Left hindlimb (tissue), 1 donor: ENCODE measurements around the gene OPCML.

Experiments used
- DNase-seq: peaks from one replicate; pipeline ENCODE4 v3.0.0-alpha.2; 2018

The OPCML gene

DNA sequence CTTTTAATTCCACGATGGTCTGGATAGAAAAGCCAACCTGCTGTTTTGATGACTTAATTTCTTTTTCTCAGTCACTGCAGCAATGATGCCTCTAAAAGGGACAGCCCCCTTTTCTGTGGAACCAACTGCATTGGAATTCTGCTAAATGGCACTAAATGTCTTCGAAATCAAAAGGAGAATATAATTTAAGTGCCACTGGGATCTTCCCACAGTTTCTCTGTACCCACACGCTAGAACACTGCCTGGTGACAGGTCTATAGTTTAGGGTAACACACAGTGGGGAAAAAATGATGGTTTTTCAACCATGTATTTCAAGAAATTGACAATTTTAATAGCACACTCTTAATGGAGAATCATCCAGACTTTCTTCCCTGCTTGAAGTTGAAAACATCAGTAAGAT is 182.3 kb downstream of the OPCML start:
- DNase-seq: no peak

DNA sequence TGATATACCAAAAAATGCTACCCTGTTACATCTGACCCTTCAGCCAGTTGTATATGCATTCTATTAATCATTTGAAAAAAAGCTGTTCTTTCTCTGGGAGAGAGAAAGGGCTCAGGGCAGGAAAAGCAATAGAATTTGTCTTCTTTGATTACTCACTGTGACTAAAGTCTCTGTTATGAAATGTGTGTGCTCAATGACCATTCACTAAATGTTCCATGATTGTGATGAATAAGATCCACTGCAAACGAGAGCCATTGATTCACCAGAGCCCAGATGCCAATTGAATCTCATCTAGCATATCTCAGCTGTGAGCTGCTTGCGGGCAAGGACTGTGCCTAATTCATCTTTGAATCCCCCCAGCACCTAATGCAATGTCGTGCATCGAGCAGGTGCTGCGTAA is 184.3 kb downstream of the OPCML start:
- no peak for DNase-seq

DNA sequence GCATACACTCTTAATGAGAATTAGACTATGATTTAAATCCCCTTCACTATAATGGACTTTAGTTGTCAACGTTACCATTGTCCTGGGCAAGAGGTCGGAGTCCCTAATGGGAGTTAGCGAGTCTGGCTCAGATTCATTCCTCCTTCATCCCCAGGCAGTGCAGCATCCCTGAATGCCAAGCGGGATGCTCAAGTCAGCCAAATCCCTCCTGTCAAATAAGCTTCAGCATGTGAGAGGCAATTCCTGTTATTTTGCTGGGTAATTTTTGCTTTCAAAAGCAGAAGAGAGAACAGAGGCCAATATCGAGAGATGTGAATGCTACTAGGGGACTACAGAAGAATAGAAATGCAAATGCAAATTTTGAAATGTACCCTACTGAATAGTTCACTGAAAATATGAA is 186.2 kb downstream of the OPCML start:
- no peak for DNase-seq

DNA sequence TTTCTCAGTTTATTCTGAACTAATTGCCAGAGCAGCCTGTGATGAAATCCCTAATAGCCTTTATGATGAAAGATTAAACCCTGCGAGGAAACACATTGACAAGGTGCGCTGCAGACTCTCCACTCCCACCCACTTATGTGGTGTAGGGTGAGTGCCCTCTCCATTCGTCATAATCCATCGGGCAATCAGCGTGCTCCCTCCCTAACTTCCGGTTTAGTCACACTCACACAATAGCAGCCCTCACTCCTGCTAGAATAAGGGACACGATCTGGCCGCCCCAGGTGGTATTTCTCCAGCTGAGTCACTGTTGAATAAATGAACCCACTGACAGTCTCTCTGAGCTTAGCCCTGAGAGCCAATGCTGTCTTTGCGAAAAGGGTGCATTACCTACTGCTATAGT is 188.3 kb downstream of the OPCML start:
- no peak for DNase-seq

DNA sequence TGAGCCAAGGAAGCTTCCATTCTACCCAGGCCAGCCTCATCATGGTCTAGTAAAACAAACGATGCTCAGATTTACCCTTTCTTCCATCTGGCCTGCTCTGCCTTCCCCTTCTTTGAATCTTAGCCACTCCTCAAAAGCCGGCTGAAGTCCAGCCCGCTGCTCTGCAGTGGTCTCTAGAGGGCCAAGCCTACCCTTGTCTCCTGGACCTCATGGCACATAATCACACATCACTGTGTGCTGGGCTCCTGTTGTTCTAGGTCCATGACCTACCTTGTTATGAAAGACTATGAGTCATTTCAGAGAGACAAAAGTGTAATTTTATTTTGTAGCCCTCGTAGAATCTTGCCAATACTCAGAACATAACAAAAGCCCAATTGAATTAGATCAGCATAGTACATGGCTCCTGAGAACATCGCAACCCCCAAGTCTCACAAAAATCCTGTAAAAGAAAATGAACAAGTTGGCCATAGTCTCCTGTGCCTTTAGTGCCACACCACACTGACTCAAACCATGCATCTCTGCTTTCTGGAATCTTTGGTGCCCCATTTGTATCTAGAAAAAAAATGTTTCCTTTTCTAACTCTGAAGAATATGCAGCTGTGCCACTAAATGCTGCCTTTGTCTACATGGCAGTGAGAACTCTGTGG is 192.7 kb downstream of the OPCML start:
- no peak for DNase-seq

DNA sequence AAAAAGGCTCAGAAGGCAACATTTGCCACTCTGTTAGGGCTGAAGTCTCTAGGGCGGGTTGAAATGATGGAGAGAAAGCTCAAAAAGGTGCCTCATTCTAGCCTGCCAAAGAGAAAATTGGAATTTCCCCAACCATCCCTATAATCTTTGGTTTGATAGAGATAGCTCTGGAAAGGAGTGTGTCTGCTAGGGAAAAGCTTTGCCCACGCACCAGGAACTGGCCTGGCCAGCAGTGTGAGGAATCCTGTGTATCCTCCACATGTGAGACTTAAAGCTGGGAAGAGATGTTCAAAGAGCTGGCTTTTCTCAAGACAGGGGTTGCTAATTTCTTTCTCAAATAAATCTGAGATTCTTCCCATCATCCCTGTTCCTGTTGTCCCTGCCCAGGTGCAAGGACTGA is 193.7 kb downstream of the OPCML start:
- no peak for DNase-seq

DNA sequence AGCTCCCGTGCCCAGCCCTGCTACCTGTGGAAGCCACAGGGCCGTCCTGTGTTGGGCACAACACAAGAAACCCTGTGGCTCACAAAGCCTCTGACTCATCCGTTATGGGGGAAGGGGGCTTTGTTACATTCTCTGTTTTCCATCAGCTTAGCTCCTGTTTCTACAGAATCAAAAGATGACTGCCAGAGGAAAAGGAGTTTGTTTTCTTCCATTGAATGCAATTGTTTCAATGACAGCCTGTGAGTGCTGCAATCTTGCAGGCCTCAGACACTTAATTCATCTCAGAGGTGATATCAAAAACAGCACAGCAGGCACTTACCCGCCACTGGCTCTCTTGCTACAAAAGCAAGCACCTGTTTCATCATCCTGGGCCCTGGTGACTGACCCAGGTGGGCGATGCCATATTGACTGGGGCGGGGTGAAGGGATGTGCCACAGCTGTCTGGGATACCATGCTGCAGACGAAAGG is 194.3 kb downstream of the OPCML start:
- no peak for DNase-seq

DNA sequence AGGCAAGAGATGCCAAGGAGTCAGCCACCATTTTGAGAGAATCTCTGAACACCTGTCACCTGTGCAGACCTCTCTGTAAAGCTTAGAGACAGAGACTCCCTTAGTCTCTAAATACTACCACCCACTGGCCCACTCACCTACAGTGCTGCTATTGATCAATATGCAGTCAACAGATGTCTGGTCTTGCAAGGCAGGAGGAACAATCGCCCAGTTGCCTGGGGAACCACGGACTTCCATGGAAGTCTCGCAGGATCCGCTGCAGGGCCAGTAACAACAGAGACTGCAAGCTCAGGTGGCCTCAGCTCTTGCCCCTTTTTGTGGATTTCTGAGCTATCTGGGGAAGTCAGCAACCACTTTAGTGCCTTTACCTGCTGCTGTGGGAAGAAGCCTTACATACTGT is 195.1 kb downstream of the OPCML start:
- no peak for DNase-seq

DNA sequence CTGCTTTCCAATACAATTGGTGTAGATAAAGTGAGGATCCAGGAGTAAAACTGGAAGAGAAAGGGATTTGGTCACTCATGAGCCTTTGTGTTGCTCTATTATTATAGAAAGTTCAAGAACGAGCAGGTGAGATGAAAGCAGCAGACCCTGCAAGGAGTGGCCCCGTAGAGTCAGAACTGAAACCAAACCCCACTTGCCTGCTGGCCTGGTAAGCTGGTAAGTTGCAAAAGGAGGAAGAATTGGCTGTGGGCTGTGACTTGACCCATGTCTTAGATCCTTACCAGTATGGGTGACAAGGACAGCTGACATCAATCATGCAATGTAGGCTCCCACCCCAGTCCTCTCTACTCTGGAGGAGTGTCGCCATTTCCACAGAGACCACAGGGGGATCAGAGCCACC is 201.3 kb downstream of the OPCML start:
- no peak for DNase-seq

DNA sequence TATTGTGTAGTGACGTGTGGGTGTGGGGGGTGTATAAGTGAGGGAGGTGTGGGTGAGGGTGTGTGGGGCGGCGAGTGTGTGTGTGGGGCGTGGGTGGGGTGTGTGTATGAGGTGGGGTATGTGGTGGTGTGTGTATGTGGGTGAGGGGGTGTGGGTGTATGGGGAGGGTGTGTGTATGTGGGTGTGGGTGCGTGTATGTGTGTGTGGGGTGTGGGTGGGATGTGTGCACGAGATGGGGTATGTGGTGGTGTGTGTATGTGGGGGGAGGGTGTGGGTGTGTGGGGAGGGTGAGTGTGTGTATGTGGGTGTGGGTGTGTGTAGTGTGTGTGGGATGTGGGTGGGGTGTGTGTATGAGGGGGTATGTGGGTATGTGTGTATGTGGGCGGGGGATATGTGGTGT is 205.5 kb downstream of the OPCML start:
- no peak for DNase-seq

DNA sequence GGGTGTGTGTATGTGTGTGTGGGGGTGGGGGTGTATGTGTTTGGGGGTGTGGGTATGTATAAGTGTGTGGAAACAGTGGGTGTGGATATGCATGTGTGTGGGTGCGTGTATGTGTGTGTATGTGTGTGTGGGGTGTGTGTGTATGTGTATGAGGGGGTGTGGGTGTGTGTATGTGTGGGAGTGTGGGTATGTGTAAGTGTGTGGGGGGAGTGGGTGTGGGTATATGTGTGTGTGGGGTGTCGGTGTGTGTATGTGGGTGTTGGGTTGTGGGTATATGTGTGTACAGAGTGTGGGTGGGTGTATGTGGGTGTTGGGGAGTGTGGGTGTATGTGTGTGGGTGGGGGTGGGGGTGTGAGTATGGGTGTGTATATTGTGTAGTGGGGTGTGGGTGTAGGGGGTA is 206.0 kb downstream of the OPCML start:
- DNase-seq: no peak

DNA sequence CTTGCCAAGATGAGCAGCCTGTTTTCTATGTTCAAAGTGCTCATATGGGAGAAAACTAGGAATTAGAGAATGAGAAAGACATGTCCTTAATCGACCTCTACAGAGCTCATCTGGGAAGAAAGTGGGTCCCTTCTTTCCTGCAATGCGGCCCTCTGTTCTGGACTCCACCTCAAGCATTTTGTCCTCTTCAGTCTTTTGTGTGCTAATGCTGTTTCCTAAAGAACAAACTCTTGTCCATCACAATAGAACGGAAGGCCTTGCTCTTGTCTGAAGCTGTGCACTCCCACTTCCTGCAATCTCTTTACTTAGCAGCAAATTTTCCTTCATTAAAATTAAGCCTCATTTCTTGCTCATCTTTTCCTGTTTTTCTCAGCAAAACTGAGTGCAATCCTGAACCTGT is 206.6 kb downstream of the OPCML start:
- no peak for DNase-seq

DNA sequence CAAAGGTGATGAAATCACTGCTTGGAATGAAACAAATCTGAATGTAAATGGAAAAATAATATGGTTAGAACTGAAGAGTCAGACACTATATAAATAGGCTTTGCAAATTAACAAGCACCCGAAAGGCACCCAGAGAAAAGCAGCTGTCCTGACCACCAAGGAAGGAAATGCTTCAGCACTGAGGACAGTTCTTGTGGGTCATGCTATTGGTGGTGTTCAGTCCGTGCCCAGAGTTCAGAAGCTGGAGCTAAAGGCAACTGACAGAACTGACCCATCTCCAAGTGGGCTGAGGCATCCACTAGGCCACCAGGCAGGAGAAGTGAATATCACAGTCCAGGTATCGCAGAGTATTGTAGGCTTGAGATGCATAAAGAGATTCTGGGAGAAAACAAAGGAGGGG is 208.9 kb downstream of the OPCML start:
- DNase-seq: no peak

DNA sequence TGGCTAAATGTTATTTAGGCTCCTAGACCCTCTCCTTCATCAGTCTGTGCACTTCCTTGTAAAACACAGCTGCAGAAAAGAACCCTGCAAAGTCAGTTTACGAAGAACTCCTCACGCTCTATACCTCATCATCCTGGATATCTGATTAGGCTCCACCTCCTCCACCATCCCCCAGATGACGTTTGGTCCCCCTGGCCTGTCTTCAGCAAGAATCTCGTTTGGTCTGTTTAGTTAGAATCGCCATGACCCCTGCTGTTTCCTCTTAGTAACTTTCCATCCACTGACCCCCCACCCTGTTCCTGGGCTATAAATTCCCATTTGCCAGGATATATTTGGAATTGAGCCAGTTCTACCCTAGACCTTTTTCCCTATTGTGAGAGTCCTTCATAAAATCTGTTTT is 214.1 kb downstream of the OPCML start:
- DNase-seq: no peak

DNA sequence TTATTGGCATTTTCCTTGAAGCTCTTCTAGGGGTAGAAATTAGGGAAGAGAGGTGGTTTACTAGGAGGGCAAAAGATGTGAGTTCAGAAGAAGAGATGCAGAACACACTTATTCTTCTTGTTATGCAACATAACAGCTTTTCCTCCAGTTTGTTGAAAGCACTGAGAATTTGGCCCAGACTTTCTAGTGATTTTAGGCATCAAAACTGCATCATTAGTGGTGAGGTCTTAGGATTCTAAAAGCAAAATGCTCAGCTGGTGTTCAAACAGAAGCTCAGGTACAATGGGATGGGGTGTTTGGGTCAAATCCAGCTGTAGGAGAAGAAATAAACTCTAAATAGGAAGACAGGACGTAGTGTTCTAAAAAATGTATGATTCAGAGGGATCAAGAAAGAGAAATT is 221.1 kb downstream of the OPCML start:
- DNase-seq: no peak

DNA sequence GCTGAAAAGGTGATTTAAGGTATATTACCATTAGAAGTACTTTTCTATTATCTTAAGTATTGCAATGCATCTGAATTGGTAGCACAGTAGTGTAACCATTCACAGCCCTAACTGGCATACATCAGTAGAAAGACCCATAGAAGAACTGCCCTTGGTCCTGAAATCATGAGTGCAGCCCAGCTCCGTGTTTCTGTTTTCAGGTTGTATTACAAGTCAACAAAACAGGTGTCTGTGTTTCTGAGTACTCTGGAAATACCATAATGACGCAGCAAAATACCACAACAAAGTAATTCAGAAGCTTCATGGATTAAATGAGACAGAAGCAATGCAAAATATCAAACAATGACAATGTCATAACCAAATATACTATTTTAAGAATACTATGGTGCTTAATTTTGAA is 226.3 kb downstream of the OPCML start:
- no peak for DNase-seq

DNA sequence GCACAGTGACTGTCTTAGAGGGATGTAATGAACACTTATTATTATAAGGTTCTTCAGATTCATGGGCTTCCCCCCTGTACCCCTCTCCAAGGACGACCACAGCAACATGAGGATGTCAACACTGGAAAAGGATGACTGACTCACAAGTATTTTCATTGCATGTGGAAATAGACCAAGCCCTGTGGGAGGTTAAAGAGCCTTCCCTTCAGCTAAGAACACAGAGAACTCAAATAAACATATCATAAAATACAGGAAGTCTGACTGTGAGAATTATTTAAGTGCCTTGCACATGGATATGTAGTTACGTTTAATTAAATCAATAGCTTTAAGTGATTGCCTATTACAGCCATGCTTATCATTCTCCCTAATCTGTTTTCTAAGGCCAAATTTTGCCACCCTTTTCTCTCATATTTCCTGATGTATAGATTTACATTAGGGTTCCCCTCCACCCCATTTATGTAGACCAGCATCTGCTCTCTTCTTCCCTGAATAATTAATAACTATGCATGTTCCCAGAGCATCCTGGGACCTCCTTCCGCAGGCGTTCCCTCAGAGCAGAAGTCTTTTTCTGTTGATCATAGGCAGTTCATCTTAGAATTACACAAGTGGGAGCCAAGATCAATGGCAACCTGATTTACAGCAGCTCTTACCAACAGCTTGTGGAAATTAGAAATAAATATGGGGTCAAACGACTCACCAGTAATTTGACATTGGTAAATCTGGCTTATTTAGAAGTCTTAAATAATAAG is 226.9 kb downstream of the OPCML start:
- no peak for DNase-seq

DNA sequence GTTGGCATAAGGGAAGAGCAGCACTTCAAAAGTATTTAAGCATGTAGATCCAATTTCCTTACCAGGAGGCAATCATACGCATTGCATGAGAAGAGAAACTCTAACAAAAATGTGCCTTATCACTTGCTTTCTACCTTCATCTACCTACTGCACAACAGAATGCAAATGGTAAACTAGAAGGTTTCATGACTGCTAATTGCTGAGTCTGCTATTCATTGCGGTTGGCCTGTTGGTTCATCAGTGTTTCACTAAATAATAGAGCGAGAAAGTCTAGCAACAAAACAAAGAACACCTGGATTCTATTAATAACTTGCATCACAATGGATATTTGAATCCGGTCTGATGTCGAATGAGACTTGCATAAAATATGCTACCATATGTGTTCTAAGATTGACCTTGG is 229.0 kb downstream of the OPCML start:
- DNase-seq: no peak

DNA sequence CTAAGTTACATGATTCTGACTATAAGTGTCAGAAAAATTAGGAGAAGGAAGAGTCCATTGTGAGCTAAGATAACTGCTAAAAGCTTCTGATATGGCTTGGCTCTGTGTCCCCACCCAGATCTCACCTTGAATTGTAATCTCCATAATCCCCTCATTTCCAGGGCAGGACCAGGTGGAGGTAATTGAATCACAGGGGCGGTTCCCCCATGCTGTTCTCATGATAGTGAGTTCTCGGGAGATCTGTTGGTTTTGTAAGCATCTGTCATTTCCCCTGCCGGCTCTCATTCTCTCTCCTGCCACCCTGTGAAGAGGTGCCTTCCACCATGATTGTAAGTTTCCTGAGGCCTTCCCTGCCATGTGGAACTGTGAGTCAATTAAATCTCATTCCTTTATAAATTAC is 230.2 kb downstream of the OPCML start:
- DNase-seq: no peak

DNA sequence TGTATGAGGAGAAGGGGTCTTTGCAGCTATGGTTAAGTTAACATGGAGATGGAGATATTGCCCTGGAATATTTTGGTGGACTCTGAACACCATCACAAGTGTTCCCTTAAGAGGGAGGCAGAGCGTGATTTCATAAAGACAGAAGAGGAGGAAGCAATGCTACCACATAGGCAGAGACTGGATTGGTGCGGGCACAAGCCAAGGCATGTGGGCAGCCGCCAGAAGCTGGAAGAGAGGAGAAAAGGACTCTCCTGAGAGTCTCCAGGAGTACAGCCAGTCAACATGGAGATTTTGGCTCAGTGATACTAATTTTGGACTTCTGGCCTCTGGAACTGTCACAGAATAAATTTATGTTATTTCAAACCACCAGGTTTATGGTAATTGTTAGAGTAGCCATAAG is 231.6 kb downstream of the OPCML start:
- no peak for DNase-seq

DNA sequence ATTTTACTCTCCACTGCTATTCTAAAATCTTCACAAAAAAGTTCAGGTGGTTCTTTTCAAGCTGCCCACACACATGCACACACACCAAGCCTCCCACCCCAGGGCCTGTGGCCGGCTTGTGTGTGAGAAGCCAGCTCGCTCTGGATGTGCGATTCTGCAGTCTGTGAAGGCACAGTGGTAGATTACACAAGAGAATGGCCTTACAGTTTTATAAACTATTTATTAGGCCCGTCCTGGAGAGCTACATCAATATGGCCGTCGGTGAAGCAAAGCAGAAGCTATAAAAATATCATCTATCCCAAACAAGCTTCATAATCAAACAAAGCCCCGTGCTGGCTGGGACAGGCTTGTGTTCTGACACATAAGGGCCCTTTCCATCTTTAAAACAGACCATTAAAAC is 240.5 kb downstream of the OPCML start:
- DNase-seq: no peak

DNA sequence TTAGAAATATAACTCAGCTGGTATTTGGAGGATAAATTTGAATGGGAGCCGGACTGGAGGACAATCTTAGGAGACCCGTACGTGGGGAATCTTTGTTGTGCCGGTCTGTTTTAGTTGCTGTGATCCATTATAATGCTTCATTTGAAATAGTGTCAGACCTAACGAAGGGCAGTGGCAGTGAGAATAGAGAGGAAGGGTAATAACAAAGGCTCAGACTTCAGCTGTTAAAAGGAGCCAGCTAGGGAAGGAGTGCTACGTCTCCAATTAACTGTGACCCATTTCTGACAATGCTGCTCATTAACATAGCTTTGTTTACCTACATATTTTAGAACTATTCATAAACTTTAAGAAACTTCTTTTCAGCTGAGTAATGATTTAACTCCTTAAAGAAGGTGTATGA is 246.9 kb downstream of the OPCML start:
- no peak for DNase-seq

DNA sequence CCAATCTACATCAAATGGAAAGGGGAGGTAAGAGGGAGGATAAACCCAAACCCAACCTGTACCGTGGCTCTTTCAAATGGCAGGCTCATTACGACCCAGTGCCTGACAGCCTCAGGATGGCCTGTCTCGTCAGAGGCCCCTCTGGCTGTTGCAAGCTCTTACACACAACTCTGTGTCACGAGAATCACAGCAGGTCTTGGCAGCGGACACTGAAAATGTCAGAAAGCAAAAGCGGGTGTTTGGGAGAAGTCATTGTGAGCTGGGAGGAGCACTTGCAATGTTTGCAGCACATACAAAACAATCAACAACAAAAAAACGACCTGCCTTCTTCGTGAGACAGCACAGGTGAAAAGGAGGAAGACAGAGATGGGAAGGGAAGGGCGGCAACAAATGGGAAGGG is 248.1 kb downstream of the OPCML start:
- no peak for DNase-seq

DNA sequence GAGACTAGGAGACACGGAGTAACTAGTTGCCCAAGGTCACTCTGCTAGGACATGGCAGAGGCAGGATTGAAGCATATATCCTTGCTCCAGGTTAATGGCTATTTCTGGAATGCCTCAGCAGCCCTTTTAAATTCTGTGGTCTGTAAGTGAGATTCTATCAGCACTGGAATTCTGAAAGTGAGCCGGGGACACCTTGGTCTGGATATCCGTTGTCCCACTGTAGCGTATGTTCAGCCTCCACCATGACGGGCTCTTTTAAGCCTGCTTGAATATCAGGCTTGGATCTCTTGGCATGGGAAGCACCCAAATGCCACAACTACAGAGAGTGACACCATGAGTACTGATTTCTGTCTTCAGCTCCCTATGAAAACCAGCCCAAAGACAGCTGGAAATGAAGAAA is 254.4 kb downstream of the OPCML start:
- no peak for DNase-seq
